Cortex of kidney (tissue), 1 donor: ENCODE results near the gene CCL27.

Experiments used
- DNase-seq: peaks from one replicate; lab custom pipeline; 2025; lab: John Stamatoyannopoulos, UW

CCL27 gene

DNA sequence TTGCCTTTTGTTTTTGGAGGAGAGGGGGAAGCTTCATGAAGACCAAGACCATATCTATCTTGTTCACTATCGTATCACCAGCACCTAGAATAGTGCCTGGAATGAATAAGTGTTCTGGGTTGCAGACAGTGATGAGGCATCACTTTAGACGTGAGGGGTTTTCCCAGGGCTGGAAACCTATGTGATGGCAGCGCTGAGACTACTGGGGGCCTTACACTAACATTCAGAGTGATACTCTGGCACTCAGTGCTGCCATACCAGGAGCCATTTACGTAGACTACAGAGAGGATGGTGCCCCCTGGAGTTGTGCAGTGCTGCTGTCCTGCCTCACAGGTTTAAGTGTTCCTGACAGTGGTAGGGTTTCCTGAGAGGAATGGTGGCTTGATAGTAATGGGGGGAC lies 21.7 kb upstream of the CCL27 start:
- no peak for DNase-seq

DNA sequence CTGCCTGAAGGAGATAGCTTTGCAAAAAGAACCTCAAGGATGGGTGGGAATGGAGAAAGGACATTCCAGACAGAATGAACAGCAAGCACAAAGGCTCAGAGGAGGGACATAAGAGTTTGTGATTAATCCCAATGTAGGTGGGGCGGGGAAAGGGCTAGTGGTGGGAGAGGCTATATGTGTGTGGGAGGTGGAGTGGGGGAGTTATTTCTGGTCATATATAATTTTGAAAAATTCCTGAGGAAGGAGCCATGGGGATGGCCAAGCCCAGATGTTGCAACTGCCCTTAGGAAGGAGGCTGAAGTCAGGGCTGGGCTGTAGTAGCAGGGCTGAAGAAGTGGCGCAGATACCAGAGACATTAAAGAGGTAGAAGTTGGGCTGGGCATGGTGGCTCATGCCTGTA lies 13.4 kb upstream of the CCL27 start:
- DNase-seq = no peak

DNA sequence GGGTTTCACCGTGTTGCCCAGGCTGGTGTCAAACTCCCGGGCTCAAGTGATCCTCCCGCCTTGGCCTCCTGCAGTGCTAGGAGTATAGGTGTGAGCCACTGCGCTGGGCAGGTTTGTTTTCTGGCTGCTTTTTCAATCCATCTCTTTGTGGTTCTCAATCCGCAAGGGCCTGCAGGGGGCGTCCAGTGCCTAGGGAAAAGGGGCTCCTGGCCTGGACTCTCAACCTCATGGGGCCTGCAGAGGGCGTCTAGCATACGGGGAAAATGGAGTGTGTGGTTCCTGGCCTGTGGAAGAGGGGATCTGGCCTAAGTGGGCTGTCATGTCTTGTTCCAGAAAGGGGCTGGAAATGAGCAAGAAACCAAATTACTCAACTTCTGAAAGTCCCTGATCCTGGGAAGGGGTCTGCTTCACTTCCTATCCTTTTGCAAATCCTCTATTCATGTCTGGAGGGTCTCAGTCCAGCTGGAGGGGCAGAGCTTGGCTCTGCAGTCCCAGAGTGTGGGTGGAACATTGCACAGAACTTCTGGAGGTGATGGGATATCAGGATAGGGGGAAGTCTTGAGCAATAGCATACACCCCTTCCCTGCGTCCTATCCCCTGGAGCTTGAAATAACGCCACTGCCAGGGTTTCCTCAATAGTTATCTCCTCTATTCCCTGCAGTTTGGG lies 12.7 kb upstream of the CCL27 start:
- DNase-seq = no peak

GRCh38 chr9:34674440-34674839 lies 12.0 kb upstream of the CCL27 start:
- no peak for DNase-seq

GRCh38 chr9:34671307-34671706 lies 8.8 kb upstream of the CCL27 start:
- DNase-seq = no peak

- DNase-seq = no peak
These were observed 7.5 kb upstream of the CCL27 start for GRCh38 chr9:34669809-34670562.

DNA sequence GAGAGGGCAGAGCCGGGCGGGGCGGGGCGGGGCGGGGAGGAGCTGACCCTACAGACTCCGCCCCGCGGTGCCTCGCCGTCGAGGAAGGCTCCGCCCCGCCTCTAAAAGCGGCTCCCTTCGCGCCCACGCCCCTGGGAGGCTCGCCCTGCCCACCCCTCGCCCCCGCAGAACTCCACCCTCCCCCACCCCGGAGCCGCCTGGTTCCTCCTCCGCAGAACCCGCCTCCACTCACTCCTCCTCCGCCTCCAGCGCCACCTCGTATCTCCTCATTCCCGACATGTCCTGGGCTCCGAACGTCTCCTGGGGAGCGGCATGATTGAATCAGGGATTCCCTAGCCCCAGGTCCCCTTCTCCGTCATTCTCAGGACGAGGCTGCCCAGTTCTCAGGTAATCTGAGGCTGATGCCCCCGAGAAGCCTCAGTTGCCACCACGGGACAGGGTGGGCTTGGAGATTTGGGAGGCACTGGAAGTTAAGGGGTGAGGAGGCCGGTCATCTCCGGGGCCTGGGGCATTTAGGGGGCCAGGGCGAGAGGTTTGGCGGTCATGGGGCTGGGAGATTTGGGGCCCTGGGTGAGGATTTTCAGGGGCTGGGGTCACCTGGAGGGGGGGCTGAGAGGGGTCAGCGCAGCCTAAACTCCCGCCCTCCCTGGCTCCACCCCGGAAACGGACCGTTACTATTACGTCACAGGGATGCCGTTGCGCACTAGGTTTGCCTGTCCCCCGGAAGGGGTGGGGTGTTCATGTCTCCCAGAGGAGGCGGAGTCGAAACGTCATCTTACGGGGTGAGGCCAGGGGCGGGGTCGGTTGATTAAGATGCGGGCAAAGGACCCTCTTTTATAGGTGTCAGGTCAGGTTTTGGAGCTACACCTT lies 3.2 kb upstream of the CCL27 start:
- no peak for DNase-seq

DNA sequence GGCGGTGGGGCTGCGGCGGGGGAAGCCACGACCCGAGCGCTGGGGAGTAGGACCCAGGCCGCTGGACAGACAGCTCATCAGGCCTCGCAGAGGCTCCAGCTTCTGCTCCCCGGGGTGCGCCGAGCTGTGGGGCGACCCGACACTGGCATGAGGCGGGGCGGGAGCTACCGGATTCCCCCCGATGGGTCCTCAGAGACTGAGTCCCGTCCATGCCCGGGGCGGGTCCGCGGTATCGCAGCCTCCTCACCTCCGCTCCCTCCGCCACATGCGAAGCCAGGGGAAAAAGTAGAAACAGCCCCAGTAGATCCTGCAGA lies 2.6 kb upstream of the CCL27 start:
- DNase-seq = no peak

DNA sequence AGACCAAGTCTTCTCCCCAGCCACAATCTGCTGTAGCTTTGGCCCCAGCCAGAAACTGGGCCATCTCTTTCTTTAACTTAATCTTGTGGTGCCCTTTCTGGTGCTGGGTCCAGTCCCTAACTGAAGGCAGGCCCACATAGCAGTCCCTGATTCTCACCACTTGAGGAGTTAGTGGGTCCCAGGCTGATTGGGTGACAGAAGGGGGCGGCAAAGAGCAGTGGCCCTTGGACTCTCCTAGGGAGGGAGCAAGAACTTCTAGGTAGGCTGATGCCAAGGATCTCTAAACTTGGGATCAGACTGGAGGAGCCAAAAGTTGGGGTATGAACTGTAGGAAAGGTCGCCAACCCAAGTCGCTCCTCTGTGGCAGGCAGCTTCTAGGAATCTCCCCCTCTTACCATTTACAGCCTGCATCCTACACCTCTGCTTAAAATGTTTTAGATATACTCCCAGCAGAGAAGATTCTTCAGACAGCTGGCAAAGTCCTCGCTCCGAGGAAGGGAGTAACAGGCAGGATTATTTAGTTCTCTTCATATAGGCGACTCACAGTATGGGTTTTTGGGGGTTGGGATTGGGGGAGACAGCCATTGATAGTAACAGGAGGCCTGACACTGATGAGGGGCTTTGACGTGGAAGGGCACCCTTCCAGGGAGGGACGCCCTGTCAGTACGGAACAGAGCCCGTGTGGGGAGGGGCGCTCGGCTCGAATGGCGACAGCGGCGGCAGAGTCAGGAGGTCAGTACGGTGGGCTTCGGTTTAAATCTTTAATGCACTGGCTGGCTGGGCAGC lies 2.0 kb upstream of the CCL27 start:
- DNase-seq = no peak

DNA sequence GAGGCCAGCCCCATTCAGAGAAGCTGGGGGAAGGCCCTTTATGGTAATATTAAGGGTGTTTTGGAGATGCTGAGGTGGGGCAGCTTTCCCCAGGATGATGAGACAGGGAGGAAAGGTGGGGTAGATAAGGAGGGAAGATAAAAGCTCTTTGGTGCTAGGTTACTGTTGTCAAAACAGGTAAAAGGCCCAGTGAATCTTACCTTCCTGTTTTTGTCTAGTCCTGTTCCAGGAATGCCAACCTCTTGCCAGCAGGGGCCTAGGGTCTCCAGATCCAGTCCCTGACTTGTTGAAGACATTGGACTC lies 797 bp upstream of the CCL27 start:
- DNase-seq = no peak

DNA sequence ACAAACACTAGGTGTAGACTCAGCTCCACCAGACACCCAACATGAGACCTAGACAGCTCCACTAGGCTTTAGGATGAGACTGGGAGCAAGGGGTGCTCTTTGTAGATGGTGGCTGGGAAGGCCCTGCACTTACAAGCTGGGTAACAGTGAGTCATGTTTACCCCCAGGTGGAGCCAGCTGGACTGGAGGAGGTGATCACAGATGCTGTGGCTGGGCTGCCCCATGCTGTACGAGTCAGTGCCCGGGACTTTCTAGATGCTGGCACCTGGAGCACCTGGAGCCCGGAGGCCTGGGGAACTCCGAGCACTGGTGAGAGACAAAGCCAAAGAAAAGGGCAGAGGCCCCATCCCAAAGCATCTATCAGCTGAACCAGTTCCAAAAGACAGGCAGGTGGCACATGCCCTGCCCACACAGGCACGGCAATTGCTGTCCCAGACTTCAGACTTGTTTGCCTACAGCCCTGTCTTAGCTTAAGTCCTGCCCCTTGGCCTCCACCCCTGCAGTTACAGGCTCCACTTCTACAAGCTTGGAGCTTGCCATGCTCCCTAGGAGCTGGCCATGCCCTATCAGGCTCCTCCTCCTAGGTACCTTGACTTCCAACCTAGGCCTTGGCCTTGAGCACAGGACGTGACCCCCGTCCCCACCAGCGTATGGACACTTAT lies 2.7 kb downstream of the CCL27 start:
- DNase-seq = no peak

- DNase-seq = no peak
These were observed 4.0 kb downstream of the CCL27 start for GRCh38 chr9:34658461-34658860.

DNA sequence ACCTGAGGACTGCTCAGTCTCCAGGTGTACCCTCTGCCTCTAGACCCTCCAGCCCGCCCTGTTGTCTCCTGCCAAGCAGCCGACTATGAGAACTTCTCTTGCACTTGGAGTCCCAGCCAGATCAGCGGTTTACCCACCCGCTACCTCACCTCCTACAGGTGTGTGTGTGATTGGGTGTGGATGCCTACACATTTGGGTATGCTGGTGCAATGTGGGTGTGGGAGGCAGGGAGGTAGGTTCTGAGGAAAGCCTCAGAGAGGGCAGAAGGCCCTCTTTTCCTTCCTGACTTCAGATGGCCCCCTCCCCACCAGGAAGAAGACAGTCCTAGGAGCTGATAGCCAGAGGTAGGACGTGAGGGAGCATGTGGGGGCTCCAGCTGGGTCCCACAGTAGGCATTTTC lies 5.5 kb downstream of the CCL27 start:
- no peak for DNase-seq

GRCh38 chr9:34655394-34655793 lies 7.1 kb downstream of the CCL27 start:
- DNase-seq = no peak

GRCh38 chr9:34654323-34655051 lies 8.0 kb downstream of the CCL27 start:
- no peak for DNase-seq

DNA sequence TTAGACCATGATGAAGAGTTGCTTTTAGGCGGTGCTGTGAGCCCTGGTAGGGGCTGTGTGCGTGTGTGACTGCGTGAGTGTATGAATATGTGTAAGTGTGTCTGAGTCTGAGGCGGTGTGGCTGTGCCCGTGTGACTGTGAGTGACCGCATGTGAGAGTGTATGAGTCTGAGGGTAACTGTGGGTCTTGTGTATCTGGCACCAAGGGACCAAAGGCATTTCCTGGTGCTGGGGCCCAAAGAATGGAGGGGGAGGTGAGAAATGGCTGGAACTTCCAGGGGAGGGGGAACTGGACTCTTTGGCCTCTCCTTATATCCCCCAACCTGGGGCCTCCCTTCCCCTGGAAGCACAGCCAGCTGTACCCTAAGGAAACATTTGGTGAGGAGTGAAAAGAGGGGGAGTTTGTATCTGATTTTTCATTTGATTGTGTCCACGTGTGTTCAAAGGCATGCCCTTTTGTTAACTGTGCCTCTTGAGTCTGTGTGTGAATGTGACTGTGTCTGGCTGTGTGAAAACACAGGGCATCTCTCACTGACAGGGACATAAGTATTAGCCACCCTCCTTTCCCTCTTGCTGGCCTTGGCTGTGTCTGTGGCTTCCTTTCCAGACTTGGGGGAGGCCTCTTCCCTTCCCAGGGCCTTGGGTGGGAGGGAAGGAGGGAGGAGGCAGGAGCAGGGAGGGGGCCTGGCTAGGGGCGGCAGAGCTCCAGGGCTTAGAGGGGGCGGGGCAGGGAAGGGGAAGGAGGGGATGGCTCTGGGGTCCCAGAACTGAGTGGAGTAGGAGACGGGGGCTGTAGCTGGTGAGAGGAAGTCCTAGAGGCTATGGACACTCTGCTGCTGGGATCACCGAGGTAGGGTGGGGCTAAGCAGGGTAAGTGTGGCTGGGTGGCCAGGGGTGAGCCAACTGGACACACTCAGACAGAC lies 9.0 kb downstream of the CCL27 start:
- DNase-seq = no peak

- no peak for DNase-seq
These were observed 9.9 kb downstream of the CCL27 start for GRCh38 chr9:34652602-34653000.

DNA sequence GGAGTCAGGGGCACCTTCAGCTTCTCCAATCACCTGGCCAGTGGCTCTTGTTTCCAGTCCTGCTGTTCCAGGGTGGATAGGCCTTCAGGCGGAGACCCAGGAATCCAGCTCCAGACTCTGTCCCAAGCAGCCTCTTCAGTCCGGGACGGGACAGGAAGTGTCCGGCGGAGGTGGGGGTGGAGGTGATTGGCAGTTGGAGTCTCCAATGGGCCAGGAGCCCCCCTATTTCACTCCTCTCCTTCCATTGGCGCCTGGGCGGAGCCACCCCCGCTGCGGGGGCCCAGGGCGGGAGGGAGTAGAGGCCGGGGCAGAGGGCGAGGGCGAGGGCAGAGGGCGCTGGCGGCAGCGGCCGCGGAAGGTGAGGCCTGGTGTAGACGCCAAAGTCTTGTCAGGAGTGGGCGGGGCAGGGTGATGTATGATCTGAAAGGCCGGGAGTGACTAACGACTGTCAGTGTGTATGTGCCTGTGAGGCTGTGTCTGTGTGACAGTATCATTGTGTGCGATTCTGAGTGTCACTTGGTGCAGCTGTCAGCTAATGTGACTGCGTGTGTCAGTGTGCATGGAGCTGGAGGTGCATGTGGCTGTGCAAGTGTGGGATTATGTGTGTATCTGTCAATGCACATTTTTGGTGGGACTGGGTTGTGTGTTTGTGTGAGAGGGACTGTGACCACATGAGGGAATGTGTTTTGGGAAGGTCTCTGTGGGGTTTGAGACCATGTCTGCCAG lies 10.4 kb downstream of the CCL27 start, which contains the start of gene IL11RA:
Gene IL11RA (plus strand): TSS at position 310 of the 726 bp plus-strand sequence. CDS start 3,033 bp downstream, outside the sequence.
- no peak for DNase-seq

DNA sequence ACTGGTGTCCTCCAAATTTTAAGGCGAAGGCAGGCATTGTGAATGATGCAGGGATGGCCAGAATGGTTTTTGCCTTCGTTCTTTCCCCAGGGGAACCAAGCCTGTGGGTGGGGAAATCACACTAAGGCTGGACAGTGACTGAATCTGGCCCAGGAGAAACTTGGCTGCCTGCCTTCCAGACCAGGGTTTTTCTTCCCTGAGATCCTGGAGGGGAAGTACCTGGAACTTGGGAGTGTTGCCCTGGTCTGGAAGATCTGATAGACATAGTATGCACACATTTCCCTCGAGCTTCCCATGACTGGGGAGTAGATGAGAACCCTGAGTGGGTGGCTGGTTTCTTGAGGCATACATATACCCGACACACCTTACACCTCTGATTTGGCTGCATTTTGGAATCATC lies 11.1 kb downstream of the CCL27 start:
- DNase-seq = no peak
